GM19240 (cell line): ENCODE data around the gene SETBP1.
A peak's percentile ranks its signal among the peaks of the same experiment; 100 is the strongest.

ENCODE experiments used
- DNase-seq: peaks from one replicate; pipeline ENCODE4 v3.0.0; 2011; ENCODE audit warnings: low spot score; ENCODE audit not compliant: insufficient read length

Gene SETBP1

GRCh38 chr18:44731530-44732237, 51.0 kb downstream of the SETBP1 start:
- DNase-seq, result no peak

GRCh38 chr18:44732238-44732563, 51.5 kb downstream of the SETBP1 start:
- no peak for DNase-seq

GRCh38 chr18:44732599-44732998, 51.9 kb downstream of the SETBP1 start:
- no peak for DNase-seq

GRCh38 chr18:44733069-44733753, 52.5 kb downstream of the SETBP1 start:
- no peak for DNase-seq

GRCh38 chr18:44733754-44734465, 53.2 kb downstream of the SETBP1 start:
- DNase-seq, result no peak

- DNase-seq, result no peak
These were observed 54.4 kb downstream of the SETBP1 start for GRCh38 chr18:44735096-44735495.

GRCh38 chr18:44736664-44737380, 56.1 kb downstream of the SETBP1 start:
- no peak for DNase-seq

- DNase-seq, result no peak
These were observed 56.9 kb downstream of the SETBP1 start for GRCh38 chr18:44737623-44738022.

GRCh38 chr18:44740000-44740399, 59.3 kb downstream of the SETBP1 start:
- DNase-seq, result no peak

GRCh38 chr18:44741085-44741484, 60.4 kb downstream of the SETBP1 start:
- no peak for DNase-seq

GRCh38 chr18:44741511-44741910, 60.8 kb downstream of the SETBP1 start:
- no peak for DNase-seq

- no peak for DNase-seq
These were observed 61.4 kb downstream of the SETBP1 start for GRCh38 chr18:44742126-44742525.

GRCh38 chr18:44742718-44743311, 62.1 kb downstream of the SETBP1 start:
- no peak for DNase-seq

- DNase-seq, result no peak
These were observed 62.9 kb downstream of the SETBP1 start for GRCh38 chr18:44743631-44744030.

GRCh38 chr18:44744161-44745121, 63.8 kb downstream of the SETBP1 start:
- no peak for DNase-seq

- no peak for DNase-seq
These were observed 66.5 kb downstream of the SETBP1 start for GRCh38 chr18:44747157-44747556.

GRCh38 chr18:44748582-44748981, 67.9 kb downstream of the SETBP1 start:
- DNase-seq, result no peak

GRCh38 chr18:44750774-44751173, 70.1 kb downstream of the SETBP1 start:
- no peak for DNase-seq

- no peak for DNase-seq
These were observed 73.9 kb downstream of the SETBP1 start for GRCh38 chr18:44754567-44754966.

- peak; percentile 54 for DNase-seq
These were observed 78.4 kb downstream of the SETBP1 start for GRCh38 chr18:44758861-44759631.
